K562 (cell line): ENCODE measurements around the gene KISS1. TPM values are rescaled to one million over a fixed set of nuclear protein-coding genes. Genes with fewer than 3 reads are reported as not detected.

ENCODE experiments used
- ATAC-seq: fragments of 200-7000 bp; cut with Tn5 transposase; 3 replicates; pipeline ENCODE4 v1.9.1; 2020; ENCODE audit warnings: moderate library complexity
- BruUV-seq: library from RNA; stranded (reverse); fragments of 400-500 nt; replicated peaks from 2 replicates; lab custom pipeline; 2021; lab: Mats Ljungman, UMichigan
- CTCF ChIA-PET: fragments of 300-600 bp; formaldehyde crosslinking; extraction: SDS; loops from one replicate; lab custom pipeline; 2021; ENCODE audit warnings: low intra/inter-chr PET ratio; lab: Yijun Ruan, JAX
- POLR2A ChIA-PET: fragments of 300-600, 350-650 bp; sonication (Branson Sonifier 250); formaldehyde crosslinking; extraction: SDS; loops from one replicate; lab custom pipeline; 2021; ENCODE audit warnings: antibody characterized with exemption, inconsistent platforms; lab: Yijun Ruan, JAX
- DNase-seq, 4 experiments: peaks; one replicate each; pipeline versions ENCODE4 v3.0.0 to v3.0.0-alpha.2; 2011 to 2018; ENCODE audit warnings: low spot score in 3 of 4, mixed read lengths in 3 of 4; ENCODE audit errors: extremely low read depth in 1 of 4
- FAIRE-seq: peaks from 2 replicates; lab custom pipeline; 2011; peaks lifted over from hg19 to GRCh38; lab: Jason Lieb, UNC
- H2AFZ ChIP-seq: 2 replicates; pipeline ENCODE4 v1.6.0; 2011; ENCODE audit warnings: low read depth, low read length, control low read depth, inconsistent platforms
- H3K27ac ChIP-seq: fragments of 200-600 bp; 3 replicates; pipeline ENCODE4 v1.8.0; 2011; ENCODE audit warnings: low read depth, mild to moderate bottlenecking, control low read depth, inconsistent platforms, low read length, moderate library complexity, mixed read lengths; ENCODE audit errors: extremely low read depth
- H3K27me3 ChIP-seq, 2 experiments: fragments of 300-600 bp in 1 of 2; 2 replicates in 1 of 2; 3 replicates in 1 of 2; pipeline versions ENCODE4 v1.6.0 to v1.8.0; 2011; ENCODE audit warnings: inconsistent platforms in 2 of 2, low read length in 2 of 2, mild to moderate bottlenecking in 1 of 2, mixed read lengths in 1 of 2, moderate library complexity in 1 of 2; ENCODE audit not compliant: control insufficient read depth in 2 of 2, insufficient read depth in 2 of 2
- H3K36me3 ChIP-seq: fragments of 300-600 bp; 3 replicates; pipeline ENCODE4 v1.8.0; 2011; ENCODE audit warnings: mild to moderate bottlenecking, low read length, inconsistent platforms; ENCODE audit not compliant: control insufficient read depth, insufficient read depth
- H3K4me1 ChIP-seq, 2 experiments: fragments of 200-600 bp in 1 of 2; replicated peaks in 1 of 2; 2 replicates in 1 of 2; 3 replicates in 1 of 2; pipeline versions ENCODE4 v1.5.1 to v1.8.0; 2011; ENCODE audit warnings: inconsistent platforms in 2 of 2, low read length in 2 of 2, mild to moderate bottlenecking in 1 of 2, mixed read lengths in 1 of 2, moderate library complexity in 1 of 2; ENCODE audit not compliant: control insufficient read depth in 2 of 2, insufficient read depth in 2 of 2
- H3K4me2 ChIP-seq: 2 replicates; pipeline ENCODE4 v1.6.1; 2011; ENCODE audit warnings: low read length, control low read depth, inconsistent platforms, mixed read lengths; ENCODE audit not compliant: insufficient read depth
- H3K4me3 ChIP-seq: fragments of 200-600 bp; sonication (generic), shearing (Covaris generic); 2 replicates; pipeline ENCODE4 v1.5.1; 2016; ENCODE audit warnings: control low read depth, inconsistent platforms
- H3K79me2 ChIP-seq: fragments of 200-600 bp; 3 replicates; pipeline ENCODE4 v1.8.0; 2011; ENCODE audit warnings: low read length, inconsistent platforms; ENCODE audit not compliant: control insufficient read depth, insufficient read depth
- H3K9ac ChIP-seq, 2 experiments: 2 replicates each; pipeline versions ENCODE4 v1.6.0 to v1.6.1; 2011; ENCODE audit warnings: low read depth in 2 of 2, low read length in 2 of 2, control low read depth in 1 of 2, inconsistent platforms in 1 of 2, mild to moderate bottlenecking in 1 of 2, mixed read lengths in 1 of 2; ENCODE audit not compliant: insufficient read depth in 1 of 2
- H3K9me1 ChIP-seq: one replicate; pipeline ENCODE4 v1.6.0; 2011; ENCODE audit warnings: inconsistent platforms, mild to moderate bottlenecking, low read length, moderate library complexity; ENCODE audit not compliant: control insufficient read depth, insufficient read depth
- H3K9me3 ChIP-seq: replicated peaks from 2 replicates; pipeline ENCODE4 v1.5.1; 2011; ENCODE audit warnings: low read depth, low read length, inconsistent platforms; ENCODE audit not compliant: control insufficient read depth, insufficient read depth
- H4K20me1 ChIP-seq: replicated peaks from 2 replicates; pipeline ENCODE4 v1.6.1; 2011; ENCODE audit warnings: low read length, inconsistent platforms, mixed read lengths; ENCODE audit not compliant: control insufficient read depth, insufficient read depth
- CEBPB ChIP-seq: fragments of 450-650 bp; IDR thresholded peaks from 2 replicates; pipeline ENCODE4 v1.6.1; 2016; ENCODE audit warnings: missing genetic modification characterization, missing compliant biosample characterization
- CREB1 ChIP-seq, 2 experiments: sonication (generic) in 1 of 2; formaldehyde crosslinking in 1 of 2; IDR thresholded peaks; 2 replicates each; pipeline versions ENCODE4 v1.6.1 to v1.8.0; 2012 to 2022; ENCODE audit warnings: inconsistent platforms in 1 of 2, mild to moderate bottlenecking in 1 of 2, missing genetic modification reagents in 1 of 2, moderate library complexity in 1 of 2
- CREM ChIP-seq: IDR thresholded peaks from 2 replicates; pipeline ENCODE4 v1.6.1; 2014; ENCODE audit warnings: antibody characterized with exemption, low read depth
- EZH2 ChIP-seq: IDR thresholded peaks from 2 replicates; pipeline ENCODE4 v1.6.1; 2012; ENCODE audit warnings: low read depth, mild to moderate bottlenecking, inconsistent platforms, low read length, borderline replicate concordance
- GATAD2B ChIP-seq: fragments of 450-650 bp; IDR thresholded peaks from 2 replicates; pipeline ENCODE4 v1.6.1; 2017; ENCODE audit warnings: mild to moderate bottlenecking, borderline replicate concordance
- HMG20A ChIP-seq: fragments of 450-650 bp; formaldehyde crosslinking; conservative IDR thresholded peaks from 2 replicates; pipeline ENCODE4 v1.4.0; 2020; ENCODE audit warnings: mild to moderate bottlenecking, mixed read lengths
- KLF6 ChIP-seq: fragments of 250-450 bp; sonication (Bioruptor Pico); IDR thresholded peaks from 2 replicates; pipeline ENCODE4 v1.4.0; 2020; ENCODE audit warnings: mild to moderate bottlenecking, moderate library complexity, borderline replicate concordance
- NFATC3 ChIP-seq: fragments of 450-650 bp; IDR thresholded peaks from 2 replicates; pipeline ENCODE4 v1.6.1; 2017; ENCODE audit warnings: mild to moderate bottlenecking
- PHF20 ChIP-seq: fragments of 450-650 bp; IDR thresholded peaks from 2 replicates; pipeline ENCODE4 v1.6.1; 2018; ENCODE audit not compliant: partially characterized antibody
- RCOR1 ChIP-seq, 2 experiments: IDR thresholded peaks; 2 replicates each; pipeline ENCODE4 v1.6.1; 2012; ENCODE audit warnings: low read depth in 2 of 2, low read length in 2 of 2, borderline replicate concordance in 1 of 2, improper control_type of control experiment in 1 of 2
- TCFL5 ChIP-seq: fragments of 250-450 bp; sonication (Bioruptor Pico); conservative IDR thresholded peaks from 2 replicates; pipeline ENCODE4 v1.6.1; 2021; ENCODE audit warnings: mild to moderate bottlenecking, moderate library complexity, matching md5 sums
- ZNF133 ChIP-seq: fragments of 250-450 bp; sonication (Bioruptor Pico); IDR thresholded peaks from 2 replicates; pipeline ENCODE4 v1.4.0; 2020; ENCODE audit warnings: mild to moderate bottlenecking
- ZNF175 ChIP-seq: fragments of 200-800 bp; sonication (Bioruptor generic); IDR thresholded peaks from 2 replicates; pipeline ENCODE4 v1.6.1; 2016; ENCODE audit warnings: low read depth, mild to moderate bottlenecking, missing genetic modification characterization, missing compliant biosample characterization
- ZNF395 ChIP-seq: fragments of 200-800 bp; sonication (Bioruptor generic); IDR thresholded peaks from 2 replicates; pipeline ENCODE4 v1.6.1; 2017; ENCODE audit warnings: missing genetic modification characterization, missing compliant biosample characterization
- ZNF436 ChIP-seq: fragments of 250-450, 450-650 bp; sonication (Bioruptor Pico); formaldehyde crosslinking; IDR thresholded peaks from 2 replicates; pipeline ENCODE4 v1.7.0; 2020; ENCODE audit warnings: mild to moderate bottlenecking
- WGBS: fragments of 100-300 bp; shearing (Covaris generic); methylation state at CpG from one replicate; pipeline ENCODE4 v1.1.6; 2016; ENCODE audit warnings: low coverage, mixed read lengths; ENCODE audit not compliant: insufficient coverage; ENCODE audit errors: missing lambda C conversion rate; 5-methylcytosine and 5-hydroxymethylcytosine counted together
- in situ Hi-C: fragments of 300-500 bp; cut with MboI; formaldehyde crosslinking; loops from 4 replicates; pipeline ENCODE4 v1.15.0; 2018; ENCODE audit warnings: inconsistent platforms, mixed read lengths
- intact Hi-C: fragments of 100-400 bp; cut with micrococcal nuclease; formaldehyde crosslinking; loops from 2 replicates; pipeline ENCODE4 v1.14.2; 2022
- polyA plus RNA-seq, 8 experiments: library from polyadenylated mRNA; depleted of rRNA in 4 of 8; stranded (reverse) in 5 of 8; unstranded in 3 of 8; fragments of >200 nt; fragmentation: Nextera tagmentation in 2 of 8; fragmentation: Illumina TruSeq in 1 of 8; extraction: Ambion mirVana in 2 of 8; extraction: Trizol in 1 of 8; gene quantifications; 2 replicates each; pipeline versions ENCODE4 v1.2.1 to v1.2.3, GENCODE V29; 2011 to 2014; ENCODE audit warnings: inconsistent platforms in 1 of 8, missing spikeins in 1 of 8
- total RNA-seq, 7 experiments: library from RNA; depleted of rRNA in 6 of 7; stranded (reverse); fragments of >200 nt in 6 of 7; fragmentation: Illumina TruSeq in 2 of 7; extraction: Trizol in 2 of 7; gene quantifications; 2 replicates each; pipeline versions ENCODE4 v1.2.1 to v1.2.3, GENCODE V29; 2011 to 2021; ENCODE audit warnings: low replicate concordance in 1 of 7

KISS1 gene
- total and polyA plus RNA-seq, 9 of the 15 experiments (the other 6 are each of a cell fraction or from before 2014, with no cell fraction given): 0.31 TPM; not detected in 8

GRCh38 chr1:204212715-204213114, 16.4 kb upstream of the KISS1 start (continued):
- TF ChIP-seq PHF20 (no peak), ZNF436 (CRISPR knock-in tag) (no peak), GATAD2B (no peak)

- TF ChIP-seq NFATC3 (no peak), CEBPB (tag) (no peak), ZNF395 (CRISPR knock-in tag) (no peak), RCOR1 (IDR thresholded peaks at IDR 0.05; ENCODE audit: borderline replicate concordance in 1 of 2, low read depth in 2 of 2, low read length in 2 of 2) (no peak), TCFL5 (CRISPR knock-in tag) (no peak), CREM (no peak), KLF6 (CRISPR knock-in tag) (no peak), EZH2 (no peak), CREB1 (IDR thresholded peaks at IDR 0.05) (no peak), CREB1 (CRISPR knock-in tag; IDR thresholded peaks at IDR 0.05) (no peak), HMG20A (CRISPR knock-in tag) (no peak), ZNF175 (CRISPR knock-in tag) (no peak), ZNF133 (no peak)
- intact Hi-C loops (no loop called here), in situ Hi-C loops (loop anchor here (5.0 kb wide), 1 partner anchor 151 kb away; no protein-coding TSS in a partner anchor)
- POLR2A ChIA-PET: no interaction called here
- no peak overlapping the region for H2AFZ ChIP-seq
- no peak overlapping the region for H3K4me2 ChIP-seq
- no peaks in the 10 kb centered on the region for H3K9me3 ChIP-seq
- CTCF ChIA-PET: no interaction called here
- H3K36me3 ChIP-seq: no peaks in the 10 kb centered on the region
- no peak overlapping the region for H3K27ac ChIP-seq
- FAIRE-seq (no peak), ATAC-seq (no peak), DNase-seq (no peak)
- no peaks in the 10 kb centered on the region for H3K9me1 ChIP-seq
- H3K79me2 ChIP-seq: no peaks in the 10 kb centered on the region
- no peak overlapping the region for H3K9ac ChIP-seq
- no TSS peak for BruUV-seq
- WGBS: 2% methylated on average over 7 of the region's 7 CpGs
- peaks cover 0 to 10% of the 10 kb centered on the region in 2 experiments; a peak in 3 of 5 replicates for H3K4me1 ChIP-seq
- H3K27me3 ChIP-seq: peaks cover 3 to 14% of the 10 kb centered on the region in 2 experiments; a peak in 3 of 5 replicates
- H3K4me3 ChIP-seq: no peak overlapping the region
- no peaks in the 10 kb centered on the region for H4K20me1 ChIP-seq
Measured at GRCh38 chr1:204211046-204211445, 14.8 kb upstream of the KISS1 start.
